GM18867 (cell line): ENCODE data around the gene ARSD.
"Not testable (repeated sequence)": the region's sequence is repeated elsewhere in the genome, so short reads cannot be mapped to it uniquely, and the experiment has no call there.

Source experiments
- ATAC-seq: cut with Tn5 transposase; IDR thresholded peaks from one replicate; pipeline ENCODE4 v1.9.1; 2021; ENCODE audit warnings: mild to moderate bottlenecking, moderate library complexity; ENCODE audit not compliant: unreplicated experiment

Gene ARSD

DNA sequence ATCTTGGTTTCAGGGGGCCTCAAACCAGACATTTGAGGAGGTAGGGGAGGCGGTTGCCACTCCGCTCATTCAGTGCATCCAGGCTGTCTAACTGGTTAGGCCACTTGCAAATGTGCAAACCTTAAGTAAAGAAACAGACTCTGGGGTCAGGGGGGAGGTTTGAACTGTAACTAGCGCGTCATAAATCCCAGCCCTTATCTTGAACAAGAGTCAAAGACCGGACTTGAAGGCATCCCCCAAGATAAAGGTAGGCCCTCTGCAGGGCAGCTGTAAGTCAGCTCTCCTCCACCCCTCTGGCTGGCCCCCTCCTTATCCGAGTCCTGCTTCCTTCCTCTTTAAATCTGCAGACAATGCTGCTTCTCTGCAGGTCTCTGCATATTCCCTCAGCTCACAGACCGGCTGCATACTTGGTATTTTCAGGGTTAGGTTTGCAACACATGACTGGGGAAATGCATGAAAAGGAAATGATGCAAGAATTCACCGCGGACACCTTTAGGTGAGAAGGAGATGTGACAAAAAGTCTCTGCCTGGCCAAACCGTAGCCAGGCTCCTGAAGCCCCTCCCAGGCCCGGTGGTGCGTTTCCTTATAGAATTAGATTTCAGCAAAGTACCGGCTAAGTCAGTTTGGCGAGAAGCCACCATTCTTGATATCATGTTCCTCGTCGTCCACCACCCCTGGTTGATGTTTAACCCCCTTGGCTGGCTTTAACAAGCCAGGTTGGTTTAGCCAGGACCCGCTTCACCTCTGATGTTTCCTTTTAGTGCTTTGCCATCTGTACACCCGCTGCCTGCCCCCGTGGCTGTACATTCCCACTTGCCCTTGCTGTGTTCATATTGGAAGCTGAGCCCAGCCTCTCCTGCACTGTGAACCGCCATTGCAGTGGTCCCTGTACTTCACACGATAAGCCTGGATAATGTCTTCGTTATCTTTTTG lies 31.2 kb downstream of the ARSD start:
- peak; percentile 54 for ATAC-seq

DNA sequence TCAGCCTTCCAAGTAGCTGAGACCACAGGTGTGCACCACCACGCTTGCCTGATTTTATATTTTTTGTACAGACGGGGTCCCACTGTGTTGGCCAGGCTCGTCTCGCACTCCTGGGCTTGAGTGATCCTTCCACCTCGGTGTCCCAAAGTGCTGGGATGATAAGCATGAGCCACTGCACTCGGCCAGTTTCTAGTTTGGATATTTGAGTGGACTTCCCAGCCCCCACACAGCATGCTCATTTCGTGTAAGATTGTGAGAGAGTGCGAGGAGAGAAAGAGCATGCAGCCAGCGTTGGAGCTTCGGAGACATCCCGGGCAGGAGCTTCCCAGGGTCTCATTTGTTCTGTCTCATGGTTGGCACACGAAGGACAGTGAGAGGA lies 31.8 kb downstream of the ARSD start:
- ATAC-seq, result no peak

- ATAC-seq, result no peak
These were observed 34.2 kb downstream of the ARSD start for GRCh38 chrX:2894885-2895292.

- ATAC-seq, result no peak
These were observed 36.3 kb downstream of the ARSD start for GRCh38 chrX:2892816-2893215.

GRCh38 chrX:2890536-2891460 lies 38.3 kb downstream of the ARSD start:
- not testable (repeated sequence) for ATAC-seq

DNA sequence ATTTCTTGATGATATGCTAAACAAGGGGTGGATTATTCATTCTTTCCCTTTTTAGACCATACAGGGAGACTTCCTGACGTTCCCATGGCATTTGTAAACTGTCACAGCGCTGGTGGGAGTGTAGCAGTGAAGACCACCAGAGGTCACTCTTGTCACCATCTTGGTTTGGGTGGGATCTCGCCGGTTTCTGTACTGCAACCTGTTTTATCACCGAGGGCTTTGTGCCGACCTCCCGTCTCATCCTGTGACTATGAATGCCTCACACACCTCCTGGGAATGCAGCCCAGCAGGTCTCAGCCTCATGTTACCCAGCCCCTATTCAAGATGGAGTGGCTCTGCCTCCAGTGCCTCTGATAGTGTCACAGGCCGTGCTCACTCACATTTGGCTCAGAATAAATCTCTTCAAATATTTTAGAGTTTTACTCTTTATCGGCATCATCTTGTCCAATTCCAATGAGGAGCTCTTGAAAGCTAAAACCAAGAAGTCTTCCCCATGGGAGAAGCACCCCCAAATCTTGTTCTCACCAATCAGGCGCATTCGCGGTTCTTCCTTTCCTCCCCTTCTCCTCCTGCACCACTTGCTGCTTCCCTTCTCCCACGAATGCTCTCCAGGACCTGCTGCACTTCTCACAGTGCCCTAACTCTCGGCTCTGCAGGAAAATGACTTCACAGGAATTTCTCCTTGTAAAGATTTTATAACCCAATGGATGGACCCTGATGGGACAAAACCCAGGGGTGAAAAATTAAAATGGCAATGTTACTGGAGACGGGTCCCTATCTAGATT lies 39.2 kb downstream of the ARSD start:
- ATAC-seq, result not testable (repeated sequence)

GRCh38 chrX:2889045-2889605 lies 40.0 kb downstream of the ARSD start:
- ATAC-seq, result no peak

- ATAC-seq, result no peak
These were observed 40.8 kb downstream of the ARSD start for GRCh38 chrX:2888309-2888708.

DNA sequence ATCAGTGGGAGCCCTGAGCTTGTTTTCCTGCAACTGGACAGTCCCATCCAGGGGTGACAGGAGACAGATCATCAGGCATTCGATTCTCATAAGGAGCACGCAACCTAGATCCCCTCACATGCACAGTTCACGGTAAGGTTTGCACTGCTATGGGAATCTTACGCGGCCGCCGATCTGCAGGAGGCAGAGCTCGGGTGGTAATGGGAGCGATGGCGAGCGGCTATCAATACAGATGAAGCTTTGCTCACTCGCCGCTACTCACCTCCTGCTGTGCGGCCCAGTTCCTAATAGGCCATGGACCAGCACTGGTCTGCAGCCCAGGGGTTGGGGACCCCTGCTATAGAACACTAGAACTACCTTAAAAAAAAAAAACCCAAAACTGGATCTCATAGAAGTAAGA lies 45.4 kb downstream of the ARSD start:
- ATAC-seq, result no peak

DNA sequence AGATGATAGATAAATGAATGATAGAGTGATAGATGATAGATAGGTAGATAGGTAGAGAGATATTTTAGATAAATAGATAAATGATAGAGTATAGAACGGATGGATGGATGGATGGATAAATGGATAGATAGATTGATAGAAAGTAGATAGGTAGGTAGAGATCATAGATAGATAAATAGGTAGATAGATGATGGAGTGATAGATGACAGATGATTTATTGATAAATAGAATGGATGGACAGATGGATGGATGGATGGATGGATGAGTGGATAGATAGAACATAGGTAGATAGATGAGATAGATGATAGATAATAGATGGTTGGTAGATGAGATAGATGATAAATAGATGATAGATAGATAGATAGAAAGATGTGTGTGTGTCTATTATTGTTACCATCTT lies 49.5 kb downstream of the ARSD start:
- no peak for ATAC-seq

DNA sequence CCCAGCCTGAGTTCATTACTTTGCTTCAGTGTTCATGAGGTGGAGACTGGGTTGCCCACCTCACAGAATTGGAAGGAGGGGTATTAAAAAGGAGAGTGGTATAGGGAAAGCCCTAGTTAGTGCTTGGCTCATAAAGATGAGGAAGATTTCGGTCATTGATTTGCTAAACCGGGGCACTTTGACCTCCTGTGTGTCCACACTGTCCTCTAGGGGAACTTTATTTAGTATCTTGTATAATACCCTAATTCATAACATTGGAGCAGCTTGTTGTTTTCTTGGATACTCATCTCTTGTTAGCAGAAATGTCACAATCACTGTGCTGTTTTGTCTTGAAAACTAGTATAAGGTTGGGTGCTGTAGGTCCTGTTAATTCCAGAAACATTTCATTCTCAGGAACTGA lies 50.6 kb downstream of the ARSD start:
- ATAC-seq, result no peak

DNA sequence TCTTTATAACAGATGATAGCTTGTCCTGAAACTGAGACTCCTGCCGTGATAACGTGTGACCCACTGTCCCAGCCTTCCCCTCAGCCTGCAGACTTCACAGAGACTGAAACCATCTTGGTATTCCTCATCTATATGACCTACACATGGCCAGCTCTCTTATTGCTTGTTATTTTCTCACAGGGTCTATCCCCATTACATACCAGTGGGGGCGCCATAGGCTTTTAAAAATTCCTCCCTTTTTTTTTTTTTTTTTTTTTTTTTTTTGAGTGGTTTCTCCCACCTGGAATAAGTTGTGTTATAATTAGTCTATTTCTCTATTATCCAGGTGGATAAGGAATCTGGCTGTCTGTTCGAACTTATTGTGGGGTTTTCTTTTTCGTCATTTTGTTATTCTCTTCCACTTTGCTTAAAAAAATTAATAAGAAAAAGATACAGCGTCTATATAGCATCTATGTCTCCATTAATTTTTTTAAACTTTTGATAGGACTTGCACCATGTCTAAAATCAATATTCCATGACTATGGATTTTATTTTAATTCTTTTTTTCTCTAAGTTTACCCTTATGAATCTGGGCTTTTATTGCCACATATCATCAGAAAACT lies 53.2 kb downstream of the ARSD start:
- ATAC-seq, result no peak

DNA sequence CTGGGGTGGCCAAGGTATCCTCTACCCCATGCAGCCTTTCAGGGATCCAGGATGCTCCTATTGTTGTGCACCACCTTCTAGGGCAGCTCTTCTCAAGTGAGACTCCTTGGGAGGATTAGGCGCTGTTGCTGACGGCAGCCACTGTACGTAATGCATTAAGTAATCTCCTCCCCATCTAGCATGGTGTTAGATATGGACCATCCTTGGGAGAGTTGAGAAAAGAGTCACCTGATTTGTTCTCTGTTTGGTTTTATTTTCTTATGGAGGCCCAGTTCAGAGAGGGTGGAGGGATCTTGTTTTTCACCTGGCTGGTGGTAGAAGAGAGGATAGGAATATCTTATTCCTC lies 54.0 kb downstream of the ARSD start:
- no peak for ATAC-seq

DNA sequence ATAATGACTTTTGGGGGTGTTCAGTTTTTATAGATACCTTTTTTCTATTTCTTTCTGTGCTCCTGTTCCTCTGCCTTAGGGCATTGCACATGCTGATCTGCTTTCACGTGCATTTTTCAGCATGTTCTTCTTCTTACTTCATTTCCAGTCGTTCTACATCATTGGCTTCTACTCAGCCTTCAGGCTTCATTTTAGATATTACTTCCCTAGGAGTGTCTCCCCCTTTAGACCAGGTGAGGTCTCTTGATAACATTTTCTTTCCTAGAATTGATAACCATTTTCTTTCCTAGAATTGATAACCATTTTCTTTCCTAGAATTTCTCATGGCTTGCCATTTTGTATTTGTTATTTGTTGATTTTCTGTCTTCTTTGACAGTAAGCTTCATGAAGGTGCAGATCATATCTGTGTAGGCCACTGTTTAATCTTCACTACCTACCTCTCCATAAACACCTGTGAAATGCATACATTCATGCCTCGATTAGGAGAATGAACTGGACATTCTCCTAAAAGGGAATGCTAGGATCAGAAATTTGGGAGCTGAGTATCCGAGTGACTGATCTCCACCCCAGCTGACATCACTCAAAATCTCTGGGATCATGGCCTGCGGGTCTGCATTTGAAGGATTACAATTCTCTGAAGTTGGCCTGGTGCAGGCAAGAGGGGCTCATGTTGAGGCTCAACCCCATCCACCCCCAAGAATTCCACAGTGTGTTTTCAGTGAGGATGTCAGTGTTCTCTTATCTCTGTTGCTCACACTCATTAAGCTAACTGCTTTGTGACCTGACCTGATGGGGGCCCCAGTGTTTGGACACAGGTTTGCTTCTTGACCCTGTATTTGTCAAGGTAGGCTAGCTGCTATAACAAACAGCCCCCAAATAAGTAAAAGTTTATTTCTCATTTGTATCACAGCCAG lies 54.7 kb downstream of the ARSD start:
- ATAC-seq, result no peak

DNA sequence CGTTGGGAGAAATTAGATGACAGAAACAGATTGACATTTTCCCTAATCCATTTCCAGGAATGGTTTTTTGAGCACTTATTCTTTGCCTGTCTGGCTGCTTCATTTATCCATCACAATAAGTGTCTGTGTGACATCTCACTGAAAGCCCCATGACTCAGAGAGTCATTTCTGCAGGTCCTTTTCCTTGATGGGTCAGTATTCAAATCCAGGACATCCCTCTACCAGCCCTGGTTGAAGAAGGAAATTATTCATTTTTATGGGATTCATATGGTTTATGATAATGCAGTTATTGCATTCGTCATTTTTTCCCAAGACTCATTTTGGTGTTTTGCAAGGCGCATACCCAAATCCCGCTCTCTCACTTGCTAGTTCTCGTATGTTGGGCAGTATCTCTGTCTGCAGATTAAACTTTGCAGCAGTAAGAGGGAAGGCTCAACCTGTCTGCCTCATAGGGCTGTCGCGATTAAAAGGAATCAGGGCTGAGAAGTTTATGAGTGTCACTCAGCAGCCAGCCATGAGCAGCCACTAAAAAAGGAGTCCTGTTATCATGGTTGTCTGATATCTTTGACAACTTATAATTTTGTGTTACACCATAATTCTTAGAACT lies 56.4 kb downstream of the ARSD start:
- ATAC-seq, result no peak

DNA sequence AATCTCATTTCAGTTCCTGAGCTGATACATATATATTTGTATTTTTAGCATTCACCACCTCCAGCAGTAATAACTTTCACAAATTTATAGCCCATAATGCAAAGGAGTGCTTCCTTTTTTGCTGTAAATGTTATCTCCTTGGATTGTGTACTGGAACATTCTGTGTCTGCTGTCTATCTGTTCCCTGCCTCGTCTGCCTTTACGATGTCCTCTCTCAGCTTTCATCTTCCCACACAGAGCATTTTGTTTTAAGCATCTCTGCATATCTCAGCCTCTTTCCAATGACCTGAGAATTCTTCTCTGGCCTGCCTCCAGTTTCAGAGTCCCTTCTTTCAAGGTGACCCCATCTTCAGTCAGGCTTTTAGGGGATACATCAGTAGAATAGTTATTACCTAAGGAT lies 57.3 kb downstream of the ARSD start:
- ATAC-seq, result no peak

- ATAC-seq, result no peak
These were observed 58.5 kb downstream of the ARSD start for GRCh38 chrX:2870650-2871049.

- no peak for ATAC-seq
These were observed 61.9 kb downstream of the ARSD start for GRCh38 chrX:2867206-2867605.

DNA sequence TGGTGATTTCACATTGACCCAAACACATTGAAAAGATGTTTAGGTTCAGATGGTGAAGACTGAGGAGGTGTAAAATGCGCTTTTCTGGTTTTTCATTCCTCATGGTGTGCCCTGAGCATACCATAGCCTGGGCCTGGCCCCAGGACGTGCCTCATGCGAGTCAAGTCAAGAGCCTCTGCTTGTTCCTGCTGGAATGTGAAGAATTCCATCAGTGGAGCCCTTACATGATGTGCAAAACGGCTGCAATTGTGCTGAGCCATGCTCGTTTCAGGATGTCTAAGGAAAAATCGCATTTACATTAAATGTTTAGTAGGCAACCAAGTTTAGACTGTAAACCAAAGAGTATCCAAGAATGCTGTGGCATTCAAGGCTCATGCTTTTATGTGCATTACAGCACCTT lies 65.5 kb downstream of the ARSD start:
- ATAC-seq, result no peak
